HG02973 (cell line): ENCODE measurements around the gene LMX1B.
"Not testable (repeated sequence)": the region's sequence is repeated elsewhere in the genome, so short reads cannot be mapped to it uniquely, and the experiment has no call there.

Source experiments
- ATAC-seq: cut with Tn5 transposase; IDR thresholded peaks from one replicate; pipeline ENCODE4 v1.9.1; 2021; ENCODE audit warnings: moderate library complexity; ENCODE audit not compliant: unreplicated experiment

LMX1B gene

DNA sequence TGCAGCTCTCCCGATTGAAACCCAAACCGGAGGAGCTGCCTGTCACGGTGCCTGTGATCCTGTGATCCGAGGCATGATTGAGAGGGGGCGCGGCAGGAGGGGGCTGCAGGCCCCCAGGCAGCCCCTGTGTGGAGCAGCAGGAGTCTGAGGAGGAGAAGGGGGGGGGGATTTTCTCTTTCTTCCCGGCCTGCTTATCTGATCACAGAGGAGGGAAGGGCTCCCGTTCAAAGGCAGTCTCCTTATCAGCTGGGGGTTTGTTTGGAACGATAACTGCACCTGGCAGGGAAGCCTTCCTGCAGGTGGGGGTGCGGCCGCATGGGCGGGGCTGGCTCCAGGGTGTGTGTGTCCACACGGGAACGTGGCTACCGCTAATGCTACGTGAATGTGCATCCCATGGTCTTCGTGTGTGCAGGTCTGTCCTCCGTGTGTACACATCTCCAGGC is 38.4 kb downstream of the LMX1B start:
- ATAC-seq: no peak

DNA sequence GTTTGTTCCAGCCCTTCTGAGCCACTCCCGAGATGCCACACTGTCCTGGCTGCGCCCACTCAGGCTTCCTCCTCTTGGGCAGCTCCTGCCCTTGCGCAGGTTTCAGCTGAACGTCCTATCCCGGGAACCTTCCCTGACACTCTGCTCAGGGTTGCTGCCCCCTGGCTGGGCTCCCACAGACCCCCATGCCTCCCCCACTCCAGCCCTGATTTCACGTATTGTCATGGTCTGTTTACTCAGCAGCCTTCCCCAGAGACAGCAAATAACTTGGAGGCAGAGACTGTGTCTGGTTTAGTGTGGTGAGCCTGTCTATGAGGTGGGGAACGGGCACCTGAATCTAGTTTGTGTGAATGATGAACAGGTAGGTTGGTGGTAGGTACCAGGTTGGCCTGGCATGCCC is 40.4 kb downstream of the LMX1B start:
- ATAC-seq: no peak

DNA sequence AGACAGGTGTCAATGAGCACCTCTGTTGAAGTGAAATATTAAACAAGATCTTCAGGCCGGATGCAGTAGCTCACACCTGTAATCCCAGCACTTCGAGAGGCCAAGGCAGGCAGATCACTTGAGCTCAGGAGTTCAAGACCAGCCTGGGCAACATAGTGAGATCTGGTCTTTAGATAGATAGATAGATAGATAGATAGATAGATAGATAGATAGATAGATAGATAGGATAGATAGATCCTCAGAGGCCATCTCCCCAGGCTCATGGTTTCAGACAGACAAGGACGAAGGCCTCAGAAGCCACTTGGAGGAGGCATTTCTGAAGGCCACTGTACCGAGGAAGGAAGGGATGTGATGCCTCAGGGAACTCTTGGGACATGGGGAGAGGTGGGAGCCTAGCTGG is 42.5 kb downstream of the LMX1B start:
- ATAC-seq: not testable (repeated sequence)

DNA sequence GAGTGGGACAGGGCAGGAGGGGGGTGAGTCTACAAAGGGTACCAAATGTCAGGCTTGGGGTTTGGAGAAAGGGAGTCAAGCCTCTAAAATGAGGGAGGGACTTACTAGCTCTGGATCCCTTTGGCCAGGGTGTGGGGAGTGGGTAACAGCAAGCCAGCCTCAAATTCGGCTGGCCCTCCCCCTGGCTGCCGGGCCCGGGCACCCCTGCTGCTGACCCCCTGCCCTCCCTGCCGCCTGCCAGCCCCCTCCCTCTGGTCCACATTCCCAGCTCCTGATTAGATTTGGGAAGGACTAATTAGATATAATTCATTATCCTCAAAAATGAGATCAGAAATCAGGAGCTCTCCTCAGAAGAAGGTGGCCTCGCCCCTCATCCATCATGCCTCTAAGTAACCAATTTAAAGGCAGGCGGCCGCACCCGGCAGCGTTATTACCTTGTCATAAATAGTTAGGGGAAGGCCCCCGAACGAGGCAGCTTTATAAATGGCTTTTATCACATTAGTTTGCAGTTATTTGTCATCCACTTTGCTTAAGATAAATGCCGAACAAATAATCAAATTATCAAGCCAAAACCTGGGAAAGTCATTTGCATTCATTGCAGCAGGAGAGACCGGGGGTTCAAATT is 44.6 kb downstream of the LMX1B start:
- ATAC-seq: no peak

DNA sequence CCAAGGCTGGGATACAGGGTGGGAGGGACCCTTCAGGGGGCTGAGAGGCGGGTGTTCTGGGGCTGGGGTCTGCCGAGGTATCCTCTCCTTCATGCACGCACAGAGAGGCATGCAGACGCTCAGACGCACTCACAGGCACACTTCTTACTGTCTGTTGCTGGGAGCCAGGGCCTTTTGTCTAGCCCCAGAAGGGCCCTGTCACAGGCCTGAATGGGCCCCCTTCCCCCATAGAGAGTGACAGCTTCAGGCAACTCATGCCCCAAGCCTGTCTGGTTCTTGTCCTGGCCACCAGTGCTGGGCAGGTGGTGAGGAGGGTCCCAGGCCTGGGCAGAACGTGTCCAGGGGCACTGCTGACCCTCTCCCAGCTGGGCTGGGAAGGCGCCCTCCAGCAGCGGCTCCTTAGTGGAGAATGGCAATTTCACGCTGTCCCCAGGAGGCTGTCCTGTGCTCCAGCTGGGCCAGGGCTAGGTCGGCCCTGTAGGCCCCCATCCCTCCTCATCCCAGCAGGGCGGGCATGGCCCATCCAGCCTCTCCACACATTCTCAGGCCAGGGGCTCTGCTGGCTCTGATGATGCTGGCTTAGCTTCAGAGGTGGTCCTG is 45.3 kb downstream of the LMX1B start:
- ATAC-seq: no peak

DNA sequence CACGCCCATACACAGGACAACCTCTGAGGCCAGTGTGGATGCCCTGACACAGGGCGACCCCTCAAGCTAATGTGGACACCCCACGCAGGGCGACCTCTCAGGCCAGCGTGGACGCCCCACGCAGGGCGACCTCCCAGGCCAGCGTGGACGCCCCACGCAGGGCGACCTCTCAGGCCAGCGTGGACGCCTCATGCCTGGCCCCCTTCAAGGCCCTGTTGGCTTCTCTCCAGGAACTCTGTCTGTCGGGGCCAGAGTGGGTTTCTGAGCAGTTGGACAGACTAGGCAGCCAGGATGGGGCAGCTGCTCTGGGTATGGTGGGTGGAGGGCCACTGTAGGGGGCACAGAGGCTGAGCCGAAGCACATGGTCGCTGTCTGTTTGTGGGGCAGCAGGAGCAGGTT is 47.4 kb downstream of the LMX1B start:
- ATAC-seq: no peak

DNA sequence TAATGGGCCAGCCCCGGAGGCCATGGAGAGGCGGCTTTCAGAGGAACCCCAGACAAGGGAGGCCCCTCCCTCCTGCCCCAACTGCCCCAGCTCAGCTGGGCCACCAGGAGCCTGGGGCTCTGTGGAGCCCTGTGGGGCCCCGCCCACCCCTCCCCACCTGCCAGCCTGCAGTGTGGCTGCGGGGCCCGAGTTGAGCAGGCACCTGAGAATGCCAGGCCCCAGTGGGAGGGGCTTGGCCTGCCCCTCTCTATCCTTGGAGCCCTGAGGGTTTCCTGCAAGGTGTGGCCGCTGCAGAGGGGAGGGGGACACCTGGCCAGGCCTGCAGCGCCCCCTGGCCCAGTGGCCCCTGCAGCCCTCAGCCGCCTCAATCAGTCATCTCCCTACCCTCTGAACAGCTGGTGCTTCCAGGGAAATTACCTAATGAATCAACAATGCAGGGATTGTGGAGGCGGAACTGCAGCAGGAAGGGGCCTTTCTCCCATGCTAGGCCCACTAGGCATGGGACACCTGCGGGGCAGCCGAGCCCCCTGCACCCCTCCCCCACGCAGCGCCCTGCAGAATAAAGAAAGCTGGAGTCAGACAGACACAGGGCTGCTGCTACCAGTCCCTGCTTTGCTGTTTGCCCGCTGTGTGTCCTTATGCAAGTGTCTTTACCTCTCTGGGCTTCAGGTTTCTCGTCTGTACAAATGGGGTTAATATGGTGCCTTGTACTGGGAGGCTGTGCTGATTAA is 48.0 kb downstream of the LMX1B start:
- no peak for ATAC-seq

DNA sequence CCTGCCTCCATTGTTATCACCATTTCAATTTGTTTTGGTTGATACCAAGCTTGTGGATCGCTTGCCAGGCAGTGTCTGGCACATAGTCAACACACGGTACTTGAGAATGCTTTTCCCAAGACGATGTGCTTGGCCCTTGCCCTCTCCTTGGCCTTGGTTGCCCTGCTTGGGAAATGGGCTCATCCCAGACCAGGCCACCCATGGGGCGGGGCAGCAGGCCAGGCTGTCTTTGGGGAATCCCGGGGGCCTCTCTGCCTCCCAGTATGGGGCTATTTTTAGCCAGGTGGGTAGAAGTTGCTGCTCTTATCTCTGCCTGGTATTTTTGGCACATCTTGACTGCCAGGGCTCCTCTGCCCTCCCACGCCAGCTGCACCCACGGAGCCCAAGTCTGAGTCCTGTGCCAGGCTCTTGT is 49.9 kb downstream of the LMX1B start:
- no peak for ATAC-seq

DNA sequence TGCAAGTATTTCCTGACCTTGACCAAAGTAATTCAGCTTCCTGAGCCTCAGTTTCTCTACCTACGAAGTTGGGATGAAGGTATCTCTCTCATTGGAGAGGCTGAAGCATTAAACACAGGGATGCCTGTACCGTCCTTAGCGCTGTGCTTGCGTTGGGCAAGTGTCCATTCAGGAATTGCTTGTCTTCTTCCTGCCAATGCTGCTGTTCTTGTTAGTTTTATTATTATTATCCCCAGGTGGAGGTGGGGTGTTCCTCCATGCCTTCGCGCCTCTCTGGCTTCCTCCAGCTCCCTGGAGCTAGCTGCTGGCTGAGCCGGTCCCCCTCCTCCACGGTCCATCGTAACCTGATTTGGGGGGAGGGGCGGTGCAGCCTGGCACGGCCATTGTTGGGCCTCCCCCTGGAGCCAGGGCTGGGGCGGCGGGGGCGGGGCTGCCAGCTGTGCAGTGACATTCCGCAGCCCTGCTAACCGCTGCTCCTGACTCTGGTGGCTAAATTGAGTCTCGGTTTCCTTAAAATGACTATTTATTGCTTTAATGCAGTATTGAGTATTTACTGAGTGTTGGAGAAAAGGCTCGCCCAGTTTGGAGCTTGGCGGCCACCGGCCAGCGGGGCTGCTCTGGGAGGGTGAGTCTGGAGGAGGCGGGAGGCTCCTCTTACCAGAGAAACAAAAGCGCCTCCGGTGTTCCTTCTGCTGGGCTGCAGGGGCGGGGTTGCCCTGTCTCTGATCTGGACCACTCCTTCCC is 51.3 kb downstream of the LMX1B start:
- ATAC-seq: no peak

DNA sequence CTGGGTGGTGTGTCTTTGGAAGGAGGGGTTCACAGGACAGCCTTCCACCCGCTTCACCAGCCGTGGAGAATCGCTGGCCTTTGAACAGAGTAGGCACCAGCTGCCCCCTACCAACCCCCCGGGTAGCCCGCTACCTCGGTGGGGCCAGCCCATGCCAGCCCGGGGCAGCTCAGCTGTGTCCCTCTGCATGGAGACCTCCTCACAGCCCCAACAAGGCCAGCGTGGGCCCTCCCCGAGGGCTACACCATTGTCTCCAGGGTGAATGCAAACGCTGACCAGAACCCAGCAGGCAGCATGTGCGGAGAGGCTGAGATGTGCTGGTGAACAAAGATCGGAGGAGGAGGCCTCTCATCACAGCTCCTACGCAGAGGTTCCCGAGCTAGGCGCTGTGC is 51.9 kb downstream of the LMX1B start:
- ATAC-seq: no peak

DNA sequence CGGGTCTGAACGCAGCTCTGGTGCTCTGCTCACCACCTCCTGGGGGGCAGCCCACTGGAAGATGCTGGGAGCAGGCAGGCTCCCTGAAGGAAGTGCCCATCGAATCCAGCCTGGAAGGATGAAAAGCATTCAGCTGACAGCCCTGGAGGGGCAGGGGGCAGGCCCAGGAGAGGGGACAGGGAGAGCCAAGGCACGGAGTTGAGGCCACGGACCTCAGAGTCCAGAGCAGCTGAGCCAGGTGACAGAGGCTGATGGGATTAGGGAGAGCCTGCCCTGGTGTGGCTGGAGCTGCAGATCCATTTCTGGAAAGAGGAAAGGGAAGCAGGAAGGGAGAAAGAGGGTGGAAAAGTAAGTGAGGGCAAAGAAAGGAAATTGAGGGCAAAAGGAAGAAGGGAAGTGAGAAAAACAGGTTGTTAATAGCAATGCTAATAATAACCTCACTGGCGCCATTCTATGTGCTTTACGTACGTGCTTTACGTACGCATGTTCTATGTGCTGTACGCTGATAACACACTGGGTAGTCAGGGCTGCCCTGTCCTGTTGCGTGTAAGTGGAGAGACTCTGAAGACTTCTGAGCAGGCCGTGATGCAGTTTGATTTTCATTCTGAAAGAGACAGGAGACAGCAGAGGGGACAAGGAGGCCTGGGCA is 52.6 kb downstream of the LMX1B start:
- no peak for ATAC-seq

DNA sequence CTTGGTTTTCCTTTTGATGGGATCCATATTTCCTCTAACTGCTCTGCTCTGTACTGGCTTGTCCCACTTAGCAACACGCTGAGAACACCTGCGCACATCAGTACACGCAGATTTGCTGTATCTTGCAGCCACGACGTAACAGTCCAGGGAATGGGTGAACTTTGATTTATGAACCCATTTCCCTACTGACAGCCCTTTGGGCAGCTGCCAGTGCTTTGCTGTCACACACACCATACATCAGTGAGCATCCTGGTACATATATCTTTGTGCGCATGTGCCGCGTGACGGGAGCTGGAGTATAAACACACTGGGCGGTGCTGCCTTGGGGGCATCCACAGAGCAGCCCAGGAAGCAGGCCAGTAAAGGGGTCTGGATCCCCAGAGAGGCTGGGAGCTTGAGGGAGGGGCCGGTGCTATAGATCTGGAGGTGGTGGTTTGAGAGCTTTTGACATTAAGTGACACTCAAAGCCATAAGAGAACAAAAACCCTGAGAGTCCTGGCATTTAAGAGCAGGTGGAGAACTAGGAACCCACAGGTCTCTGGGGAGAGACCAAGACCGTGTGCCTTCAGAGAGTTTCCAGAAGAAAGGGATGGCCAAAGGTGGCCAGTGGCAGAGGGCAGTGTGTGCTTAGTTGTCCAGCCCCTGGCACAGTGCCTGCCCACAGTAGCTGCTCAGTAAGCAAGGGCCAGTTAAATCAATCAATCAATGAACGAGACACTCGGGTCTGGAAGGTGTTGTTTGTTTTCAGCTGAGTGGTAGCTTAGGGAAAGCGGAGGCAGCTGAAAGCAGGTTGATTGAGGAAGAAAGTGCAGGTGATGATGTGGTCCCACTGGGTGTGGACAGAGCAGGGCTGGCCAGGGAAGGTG is 53.7 kb downstream of the LMX1B start:
- ATAC-seq: no peak

DNA sequence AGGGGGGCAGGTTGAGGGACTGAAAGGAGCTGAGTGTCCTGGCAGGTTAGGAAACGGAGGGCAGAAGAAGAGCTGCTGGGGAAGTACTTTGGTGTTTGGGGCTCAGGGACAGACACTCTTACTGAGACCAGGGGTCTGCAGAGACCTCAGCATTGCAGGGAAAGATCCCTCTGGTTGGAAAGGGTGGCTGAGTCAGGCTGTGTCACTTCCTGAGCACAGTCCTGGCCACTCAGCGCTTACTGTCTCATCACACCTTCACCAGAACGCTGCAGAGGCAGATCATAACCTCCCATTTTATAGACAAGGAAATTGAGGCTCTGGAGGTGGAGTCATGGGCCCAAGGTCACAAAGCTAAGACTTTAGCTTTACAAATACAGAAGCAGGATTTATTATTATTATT is 54.3 kb downstream of the LMX1B start:
- ATAC-seq: no peak

DNA sequence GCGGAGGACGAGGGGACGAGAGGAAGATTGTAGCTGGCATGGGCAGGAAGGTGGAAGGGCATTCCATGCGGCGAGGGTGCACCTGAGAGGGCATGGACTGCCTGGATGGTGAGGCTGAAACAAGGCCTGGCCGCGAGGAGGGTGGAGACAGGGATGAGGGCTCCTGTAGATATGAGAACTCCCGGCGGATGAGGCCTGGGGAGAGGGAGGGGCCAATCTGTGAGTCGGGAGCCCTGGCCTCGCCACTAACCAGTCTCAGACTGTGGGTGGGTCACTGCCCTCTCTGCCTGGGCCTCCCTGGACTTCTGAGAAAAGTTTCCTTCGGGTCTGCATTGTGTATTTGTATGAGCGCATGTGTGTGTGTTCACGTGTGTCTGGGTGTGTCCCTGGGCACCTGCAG is 55.4 kb downstream of the LMX1B start:
- ATAC-seq: no peak

DNA sequence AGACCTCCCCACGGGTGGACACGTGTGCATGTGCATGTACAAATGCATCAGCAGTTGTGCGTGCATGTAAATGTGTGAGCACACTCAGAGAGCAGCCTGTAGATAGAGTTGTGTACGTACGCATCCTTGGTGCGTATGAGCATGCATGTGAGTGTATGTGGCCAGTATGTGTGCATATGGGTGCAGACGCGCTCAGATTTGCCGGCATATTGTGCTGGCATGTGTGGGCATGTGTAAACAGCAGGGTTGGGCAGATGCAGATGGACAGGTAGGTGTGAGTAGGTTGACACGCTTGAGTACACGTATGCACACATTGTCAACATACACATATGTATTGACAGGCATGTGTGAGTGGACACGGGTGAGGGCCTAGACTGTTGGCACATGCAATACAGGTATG is 56.5 kb downstream of the LMX1B start:
- ATAC-seq: no peak

DNA sequence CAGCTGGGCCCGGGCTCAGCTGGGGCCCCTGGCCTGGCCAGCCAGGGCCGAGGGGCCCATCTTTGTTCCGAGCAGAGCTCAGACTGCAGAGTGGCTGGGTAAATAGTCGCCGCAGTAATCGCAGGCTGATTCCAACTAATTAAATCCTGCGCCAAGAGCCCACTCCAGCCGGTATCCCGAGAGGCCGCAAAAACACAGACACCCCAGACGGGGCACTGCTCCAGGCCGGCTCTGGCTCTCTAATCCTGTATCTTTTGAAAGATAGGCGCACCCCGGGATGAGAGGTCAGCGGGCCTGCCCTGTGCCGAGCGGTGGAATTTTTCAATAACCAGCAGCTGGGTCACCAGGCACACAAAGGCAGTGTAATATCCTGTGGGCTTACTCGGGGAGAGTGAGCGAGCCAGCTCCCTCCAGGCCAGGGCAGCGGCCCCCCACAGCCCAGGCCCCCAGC is 57.7 kb downstream of the LMX1B start:
- no peak for ATAC-seq

DNA sequence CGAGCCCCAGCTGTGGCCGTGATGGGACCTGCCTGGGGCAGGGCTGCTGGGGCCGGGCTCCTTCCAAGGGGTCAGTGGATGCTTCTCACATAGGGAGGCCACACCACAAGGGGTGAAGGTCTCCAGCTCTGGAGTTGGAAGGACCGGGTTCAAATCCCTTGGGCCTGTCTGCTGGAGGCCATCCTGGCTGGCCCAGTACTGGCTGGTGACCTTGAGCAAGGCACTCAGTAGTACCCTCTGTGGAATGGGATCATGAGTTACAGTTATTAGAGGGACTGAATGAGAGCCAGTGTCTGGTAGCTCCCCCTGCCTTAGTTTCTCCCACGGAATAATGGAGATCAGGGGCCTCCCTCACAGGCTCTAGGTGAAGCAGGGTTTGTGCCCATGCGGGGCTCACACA is 58.3 kb downstream of the LMX1B start:
- ATAC-seq: no peak

DNA sequence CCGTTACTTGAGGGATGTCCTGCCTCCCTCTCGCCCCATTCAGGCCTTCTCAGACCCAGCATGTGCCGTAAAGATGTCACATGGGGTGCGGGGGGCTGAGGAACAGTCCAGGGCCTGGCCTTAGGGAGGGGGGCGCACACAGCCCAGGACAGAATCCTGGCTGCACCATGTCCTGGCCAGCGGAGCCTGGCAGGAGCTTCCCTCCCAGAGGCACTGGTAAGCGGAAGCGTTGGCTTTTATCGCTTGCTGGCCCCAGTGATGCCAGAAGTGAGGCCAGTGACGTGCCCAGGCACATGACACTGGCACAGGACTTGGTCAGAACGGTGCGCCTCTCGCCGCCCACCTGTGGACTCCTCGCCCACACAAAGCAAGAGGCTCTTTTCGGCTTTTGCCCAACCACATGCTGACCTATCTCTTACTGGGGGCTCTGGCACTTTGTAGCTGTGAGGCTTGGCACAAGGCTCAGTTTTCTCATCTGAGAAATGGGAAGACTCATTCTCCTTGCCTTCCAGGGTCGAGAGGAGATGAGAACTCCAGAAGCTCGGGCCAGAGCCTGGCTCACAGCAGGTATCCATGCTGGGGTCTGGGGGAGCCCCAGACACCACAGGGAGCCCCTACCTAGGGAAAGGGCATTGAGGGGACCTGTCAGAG is 59.0 kb downstream of the LMX1B start:
- ATAC-seq: no peak

DNA sequence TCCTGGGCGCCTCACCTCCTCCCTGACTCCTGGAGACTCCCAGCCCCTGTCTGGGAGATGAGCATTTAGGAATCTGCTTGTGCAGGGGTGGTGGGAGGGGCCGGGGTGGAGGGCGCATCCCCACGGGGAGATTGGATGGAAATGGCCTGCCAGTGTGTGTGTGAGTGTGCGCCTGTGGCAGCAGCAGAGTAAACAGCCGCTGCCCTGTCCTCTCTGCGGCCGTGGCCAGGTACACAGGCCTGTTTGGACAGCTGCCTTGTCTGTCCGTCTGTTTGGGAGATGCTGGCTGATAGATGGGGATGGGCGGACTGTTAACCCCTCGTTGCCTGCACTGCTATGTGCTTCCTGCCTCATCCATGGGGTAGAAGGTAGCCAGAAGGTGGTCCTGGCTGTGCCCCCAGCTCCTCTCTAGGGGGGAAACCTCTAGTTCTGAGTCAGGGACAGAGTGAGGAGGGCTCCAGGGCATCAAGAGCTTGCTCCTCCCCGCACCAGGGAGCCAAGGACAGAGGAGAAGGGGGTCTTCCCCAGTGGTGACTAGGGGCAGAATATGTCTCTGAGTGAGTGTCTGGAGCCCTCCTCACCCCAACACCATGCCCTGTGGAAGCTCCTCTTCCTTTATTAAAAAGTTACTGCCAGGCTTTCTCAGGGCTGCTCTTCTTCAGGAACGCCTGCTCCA is 60.1 kb downstream of the LMX1B start:
- ATAC-seq: no peak
